EL (cell line): ENCODE results near the gene HOXD13.

Experiments
- DNase-seq: peaks from one replicate; pipeline ENCODE4 v3.0.0-alpha.2; 2016

The HOXD13 gene

DNA sequence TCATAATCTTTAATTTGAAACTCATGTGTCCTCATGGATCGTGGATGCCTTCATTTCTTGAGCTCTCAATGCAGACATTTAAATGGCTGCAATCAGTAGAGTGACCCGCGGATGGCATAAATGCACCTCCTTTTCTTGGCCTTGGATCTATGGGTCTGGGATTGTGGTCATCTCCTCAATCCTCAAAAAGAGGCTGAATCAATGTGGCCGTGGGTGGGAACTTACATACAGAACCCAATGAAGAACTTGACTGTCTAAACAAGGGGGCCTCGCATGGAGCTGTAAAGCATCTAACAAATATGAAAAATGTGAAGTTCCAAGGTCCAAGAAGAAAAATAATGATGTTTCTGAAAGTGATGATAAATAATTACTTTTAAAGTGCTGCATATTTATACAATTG is 2.9 kb downstream of the HOXD13 start:
- DNase-seq: no peak

DNA sequence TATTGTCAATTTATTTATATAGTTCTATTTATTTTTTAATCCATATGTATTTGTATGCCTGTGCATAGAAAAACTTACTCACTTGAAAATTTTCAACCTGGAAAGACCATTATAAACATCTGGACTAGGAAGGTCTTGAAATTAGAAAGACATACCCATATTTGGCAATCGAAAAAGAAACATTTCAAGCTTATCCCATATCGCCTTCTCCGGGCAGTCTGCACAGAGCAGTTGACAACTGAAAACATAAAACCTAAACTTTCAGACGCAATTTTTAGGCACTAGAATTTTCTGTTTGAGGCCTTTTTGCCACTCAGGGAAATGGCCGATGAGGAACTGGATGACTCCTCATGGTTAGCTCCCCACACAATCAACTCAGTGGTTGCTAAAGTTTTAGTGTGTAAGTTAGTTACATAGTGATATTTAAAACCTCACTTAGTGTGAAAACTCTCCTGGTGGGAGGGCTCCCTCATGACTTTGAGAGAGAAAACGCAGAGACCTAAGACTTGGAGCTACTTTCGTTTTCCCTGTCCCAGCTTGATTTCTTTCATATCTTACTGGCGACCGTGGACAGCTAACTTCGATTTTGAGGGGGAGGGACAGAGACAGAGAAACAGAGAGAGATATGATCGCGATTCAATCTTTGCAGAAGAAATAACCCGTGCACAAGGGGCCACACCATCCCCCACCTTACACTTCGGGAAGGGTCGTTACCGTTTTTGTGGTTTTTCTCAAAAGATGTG is 3.9 kb downstream of the HOXD13 start:
- DNase-seq: no peak

DNA sequence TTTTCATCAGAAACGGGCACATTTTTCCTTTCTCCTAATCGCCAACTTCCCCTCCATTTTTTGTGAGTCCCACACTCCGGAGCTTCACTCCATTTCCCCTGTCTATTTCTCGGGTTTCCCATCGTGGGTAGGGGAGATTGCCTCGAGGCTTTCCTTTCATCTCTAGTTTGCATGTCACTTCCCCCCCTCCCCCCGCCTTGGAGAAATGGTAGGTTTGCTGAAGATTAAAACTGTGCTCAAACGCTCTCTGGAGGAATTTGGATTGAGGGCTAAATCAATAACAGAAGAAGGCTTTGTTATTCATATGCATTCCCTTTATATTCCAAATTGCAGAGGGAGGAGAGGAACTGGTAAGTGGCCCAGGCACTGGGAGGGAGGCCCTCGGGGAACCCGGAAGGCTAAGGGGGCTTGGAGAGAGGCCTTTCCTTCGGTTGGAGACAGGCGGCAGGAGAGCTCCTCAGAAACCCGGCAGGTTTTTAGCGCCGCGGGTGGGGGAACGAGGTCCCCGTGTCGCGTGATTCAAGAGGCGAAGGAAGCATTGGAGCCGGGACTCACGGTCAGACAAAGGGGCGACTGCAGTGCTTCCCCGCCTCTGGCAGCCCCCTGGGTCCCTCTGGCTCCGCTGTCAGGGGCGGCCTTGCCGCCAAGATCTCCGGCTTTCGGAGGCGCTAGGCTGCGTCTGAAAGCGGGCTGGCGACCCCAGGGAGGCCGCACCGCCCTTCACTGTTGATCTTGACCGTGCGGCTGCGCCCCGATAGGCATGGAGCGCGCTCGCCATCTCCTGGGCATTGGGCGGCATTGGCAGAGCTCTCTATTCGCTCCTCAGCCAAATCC is 4.7 kb downstream of the HOXD13 start:
- peak; percentile 86 for DNase-seq

DNA sequence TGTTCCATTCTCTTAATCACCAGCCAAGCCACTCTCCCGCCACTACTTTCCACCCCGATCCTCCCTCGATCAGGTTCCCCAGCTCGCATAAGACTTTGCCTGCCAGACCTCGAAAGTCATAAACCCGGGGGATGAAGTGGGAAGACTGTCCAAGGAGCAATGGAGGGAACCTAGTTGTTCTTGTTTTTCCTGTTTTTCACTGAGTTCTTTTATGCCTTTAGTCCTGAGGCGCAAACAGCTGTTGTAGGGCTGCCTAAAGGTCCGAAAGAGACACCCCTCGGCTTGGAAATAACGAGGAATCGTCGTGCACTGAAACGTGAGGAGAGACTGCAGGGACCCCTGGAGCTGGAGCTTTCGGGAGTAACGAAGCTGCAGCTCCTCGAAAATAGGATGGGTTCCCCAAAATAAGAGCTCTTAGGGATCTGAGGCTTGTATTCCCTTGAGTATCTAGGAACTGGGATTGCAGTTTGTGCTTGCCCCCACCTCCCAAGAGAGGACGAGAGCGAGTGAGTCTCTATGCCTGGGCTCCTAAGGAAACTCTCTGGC is 5.4 kb downstream of the HOXD13 start:
- DNase-seq: no peak

DNA sequence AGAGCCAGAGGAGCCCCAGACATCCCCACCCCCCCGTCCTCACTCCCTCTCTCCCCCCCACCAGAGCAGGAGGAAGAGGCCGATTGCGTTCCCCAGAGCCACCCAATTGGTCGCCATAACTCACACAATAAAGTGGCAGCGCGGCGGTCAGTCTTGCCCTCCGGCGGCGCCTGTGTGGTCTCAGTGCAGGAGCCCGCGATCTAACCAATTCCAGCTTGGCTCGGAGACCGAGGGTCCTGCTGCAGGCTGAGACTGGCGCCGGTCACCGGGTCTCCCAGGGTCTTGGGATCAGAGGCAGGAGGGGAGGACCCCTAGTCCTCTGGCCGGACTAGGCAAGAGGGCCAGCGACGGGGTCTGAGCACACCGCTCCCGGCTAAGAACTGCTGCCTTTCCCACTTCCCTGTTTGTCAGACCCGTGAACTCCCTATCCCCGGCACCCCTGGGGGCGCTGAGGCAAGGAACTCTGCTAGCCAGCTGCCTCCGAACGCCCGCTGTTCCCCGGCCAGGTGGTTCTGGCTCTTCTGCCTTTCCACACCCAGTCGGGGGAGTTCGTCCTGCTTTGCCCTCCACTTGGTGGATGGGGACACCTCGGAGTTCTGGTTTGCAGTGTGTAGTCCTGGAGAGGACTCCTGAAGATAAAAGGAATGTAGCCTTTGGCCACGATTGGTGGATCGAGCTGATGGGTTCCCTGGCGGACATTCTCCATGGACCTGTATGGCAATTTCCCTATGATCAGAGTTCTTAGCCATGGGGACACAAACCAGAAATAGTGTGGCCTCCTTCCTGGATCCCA is 6.0 kb downstream of the HOXD13 start:
- peak; percentile 34 for DNase-seq

DNA sequence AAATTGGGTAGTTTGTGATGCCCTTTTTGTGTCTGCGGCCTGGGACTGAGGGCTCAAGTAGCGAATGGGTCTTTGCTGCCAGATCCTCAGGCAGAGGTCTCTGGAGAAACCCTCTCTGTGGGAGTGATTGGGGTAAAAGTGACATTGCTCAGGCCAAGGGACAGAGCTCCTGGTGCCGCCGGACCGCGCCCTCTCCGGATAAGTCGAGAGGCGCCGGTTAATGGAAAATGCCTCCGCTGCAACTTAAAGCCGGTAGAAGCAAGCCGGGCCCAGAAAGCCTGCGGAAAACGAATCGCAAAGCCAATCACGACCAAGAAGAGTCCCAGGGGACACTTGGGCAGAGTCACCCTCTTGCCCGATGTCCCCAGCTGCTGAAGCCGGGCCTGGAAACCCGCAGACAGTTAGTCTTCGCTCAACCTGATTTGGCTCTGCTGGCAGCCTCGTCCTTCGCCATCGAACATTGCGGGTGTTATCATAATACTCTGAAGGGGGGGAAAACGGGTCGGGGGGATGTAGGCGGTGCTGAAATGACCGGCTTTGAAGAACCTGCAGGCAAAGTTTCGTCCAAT is 6.7 kb downstream of the HOXD13 start:
- DNase-seq: no peak

DNA sequence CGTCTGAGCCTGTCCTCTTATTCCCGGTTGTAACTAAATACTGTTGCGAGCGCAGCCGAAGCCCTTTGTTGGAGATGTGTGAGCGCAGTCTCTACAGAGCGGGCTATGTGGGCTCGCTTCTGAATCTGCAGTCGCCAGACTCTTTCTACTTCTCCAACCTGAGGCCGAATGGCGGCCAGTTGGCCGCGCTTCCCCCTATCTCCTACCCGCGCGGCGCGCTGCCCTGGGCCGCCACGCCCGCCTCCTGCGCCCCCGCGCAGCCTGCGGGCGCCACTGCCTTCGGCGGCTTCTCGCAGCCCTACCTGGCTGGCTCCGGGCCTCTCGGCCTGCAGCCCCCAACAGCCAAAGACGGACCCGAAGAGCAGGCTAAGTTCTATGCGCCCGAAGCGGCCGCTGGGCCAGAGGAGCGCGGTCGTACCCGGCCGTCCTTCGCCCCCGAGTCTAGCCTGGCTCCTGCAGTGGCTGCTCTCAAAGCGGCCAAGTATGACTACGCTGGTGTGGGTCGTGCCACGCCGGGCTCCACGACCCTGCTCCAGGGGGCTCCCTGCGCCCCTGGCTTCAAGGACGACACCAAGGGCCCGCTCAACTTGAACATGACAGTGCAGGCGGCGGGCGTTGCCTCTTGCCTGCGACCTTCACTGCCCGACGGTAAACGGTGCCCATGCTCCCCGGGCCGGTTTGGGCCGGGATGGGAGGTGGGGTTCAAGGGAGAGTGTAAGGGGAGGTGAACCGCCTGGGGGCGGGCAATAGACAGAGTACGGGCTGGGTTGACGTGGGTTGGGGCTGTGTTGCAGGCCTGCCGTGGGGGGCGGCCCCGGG is 7.4 kb downstream of the HOXD13 start, which contains the start of gene HOXD12:
HOXD12 (plus strand) TSS at position 68 of the 819 bp plus-strand sequence; CDS start at position 75, 7 bp downstream.
- no peak for DNase-seq

DNA sequence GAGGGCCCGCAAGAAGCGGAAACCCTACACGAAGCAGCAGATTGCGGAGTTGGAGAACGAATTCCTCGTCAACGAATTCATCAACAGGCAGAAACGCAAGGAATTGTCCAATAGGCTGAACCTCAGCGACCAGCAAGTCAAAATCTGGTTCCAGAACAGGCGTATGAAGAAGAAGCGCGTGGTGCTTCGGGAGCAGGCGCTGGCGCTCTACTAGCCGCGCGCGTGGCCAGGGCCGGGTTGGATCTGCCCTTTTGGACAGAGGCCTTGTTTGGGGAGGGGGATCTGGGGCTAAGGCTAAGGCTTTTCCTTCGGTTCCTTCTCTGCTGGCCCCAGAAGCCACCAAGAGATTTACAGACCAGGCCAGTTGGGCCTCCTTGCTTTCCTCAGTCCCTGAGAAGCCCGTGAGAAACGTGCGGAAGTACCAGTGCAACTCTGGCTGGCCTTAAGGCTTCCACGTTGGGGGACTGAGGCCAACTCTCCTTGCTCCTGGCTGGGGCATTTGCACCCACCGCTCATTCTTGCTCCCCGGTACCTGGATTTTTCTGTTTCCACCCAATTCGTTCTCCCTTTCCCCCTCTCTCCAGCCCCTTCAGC is 8.1 kb downstream of the HOXD13 start:
- DNase-seq: no peak

DNA sequence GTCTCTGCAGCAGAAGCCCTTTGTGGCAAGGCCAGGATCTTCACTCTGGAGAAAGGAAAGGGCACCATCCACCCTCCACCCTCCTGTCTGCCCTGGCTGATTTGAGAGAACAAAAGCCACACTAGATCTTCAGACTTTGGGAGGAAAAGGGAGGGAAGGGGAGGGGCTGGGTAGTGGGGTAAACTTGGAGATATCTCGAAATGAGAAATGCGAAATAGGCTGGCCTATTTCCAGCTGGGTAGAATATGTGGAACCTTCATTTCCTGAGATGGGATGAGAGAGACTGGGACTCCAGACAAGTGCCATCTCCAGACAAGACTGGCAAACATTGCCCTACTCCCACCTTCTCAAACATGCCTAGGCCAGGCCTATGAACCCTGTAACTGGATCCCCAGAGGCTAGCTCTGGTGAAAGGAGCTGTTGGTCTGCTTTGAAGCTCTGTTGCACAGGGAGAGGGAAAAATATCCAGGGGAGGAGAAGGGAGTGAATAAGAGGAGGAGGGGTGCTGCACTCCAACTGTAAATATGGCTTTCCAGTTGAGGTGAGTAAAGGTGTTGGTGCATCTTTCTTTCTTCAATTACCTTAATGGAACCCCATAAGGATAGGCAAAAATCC is 8.8 kb downstream of the HOXD13 start:
- DNase-seq: no peak

DNA sequence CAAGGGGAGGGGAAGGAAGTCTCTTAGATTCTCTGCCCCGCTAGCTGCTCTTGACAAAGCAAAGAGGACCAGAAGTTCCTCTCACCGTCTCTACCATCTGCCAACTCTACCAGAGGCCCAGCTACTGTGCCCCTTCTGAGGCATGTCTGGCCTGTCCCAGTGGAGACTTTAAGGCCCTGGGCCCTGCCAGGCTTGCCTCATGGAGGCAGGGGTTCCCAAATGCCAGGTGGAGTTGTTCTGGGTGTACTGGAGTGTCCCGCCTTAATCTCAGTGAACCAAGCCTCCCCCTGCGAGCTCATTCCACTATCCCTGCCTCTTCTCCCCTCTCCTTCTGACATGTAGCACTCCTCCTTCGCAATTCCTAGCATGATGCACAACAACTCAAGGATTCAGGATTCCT is 9.3 kb downstream of the HOXD13 start:
- no peak for DNase-seq

DNA sequence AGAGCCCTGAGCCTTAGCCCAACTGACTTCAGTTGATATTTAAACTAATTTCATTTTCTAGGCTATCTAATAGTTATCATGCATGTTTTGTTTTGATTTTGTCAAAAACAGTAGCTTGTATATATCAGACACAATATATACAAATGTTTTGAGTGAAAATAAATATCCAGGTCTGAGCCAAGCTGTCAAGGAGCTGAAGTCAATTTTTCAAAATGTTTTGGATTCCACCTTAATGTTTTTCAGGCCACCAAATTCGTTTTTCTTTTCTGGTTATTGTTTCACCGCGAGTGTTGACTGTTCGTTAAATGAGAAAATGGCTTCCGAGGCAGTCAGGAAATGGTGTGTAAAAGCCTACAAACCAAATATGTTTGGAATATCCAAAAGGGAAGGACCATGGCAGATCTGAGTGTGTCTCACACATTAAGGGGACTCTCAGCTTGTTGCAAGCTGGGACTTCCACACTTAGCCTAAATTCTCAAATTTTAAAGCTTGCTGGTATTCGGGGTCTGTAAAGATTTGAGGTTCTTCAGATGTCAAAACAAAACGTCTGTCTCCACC is 9.9 kb downstream of the HOXD13 start:
- DNase-seq: no peak

DNA sequence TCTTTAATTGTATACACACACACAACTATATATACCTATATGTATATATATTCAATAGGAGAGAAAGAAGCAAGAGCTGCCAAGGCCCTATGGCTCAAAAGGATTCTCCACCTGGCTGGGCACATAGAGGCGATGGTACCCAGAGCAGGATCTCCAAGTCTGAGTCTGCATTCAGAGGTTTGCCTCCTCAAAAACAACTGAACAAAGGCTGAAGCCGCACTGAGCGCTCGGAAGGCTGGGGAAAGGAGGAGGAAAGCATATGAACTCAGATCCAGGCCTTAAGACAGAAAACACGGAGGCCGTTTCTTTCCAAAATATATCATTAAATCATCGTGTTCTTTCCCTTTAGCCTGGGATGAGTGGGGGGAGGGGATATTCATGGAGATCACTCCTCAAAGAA is 10.7 kb downstream of the HOXD13 start:
- no peak for DNase-seq

DNA sequence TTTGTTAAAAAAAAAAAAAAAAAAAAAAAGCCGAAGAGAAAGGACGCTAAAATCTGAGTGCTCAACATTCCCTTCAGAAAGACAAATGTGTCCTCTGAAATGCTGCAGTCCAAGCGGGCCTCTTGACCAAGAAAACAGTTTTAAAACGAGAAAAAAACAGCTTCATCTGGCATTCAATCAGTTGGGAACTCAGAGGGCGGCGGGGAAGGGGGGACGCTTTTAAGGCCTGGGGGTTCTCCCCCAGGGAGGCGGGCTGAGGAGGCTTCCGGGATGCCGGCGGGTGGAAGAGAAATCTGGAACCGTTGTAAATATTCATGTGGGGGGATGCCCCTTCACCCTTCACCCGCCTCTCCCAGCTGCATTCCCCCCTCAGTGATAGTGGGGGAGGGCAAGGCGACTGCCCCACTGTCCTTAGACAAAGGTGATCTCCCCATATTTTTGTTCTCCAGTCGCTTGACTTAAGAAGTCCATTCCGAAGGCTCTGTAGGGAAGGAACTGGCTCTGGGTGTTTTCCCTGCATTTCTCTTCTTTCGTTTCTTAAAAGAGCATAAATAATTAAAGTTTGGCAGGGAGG is 11.3 kb downstream of the HOXD13 start:
- no peak for DNase-seq

DNA sequence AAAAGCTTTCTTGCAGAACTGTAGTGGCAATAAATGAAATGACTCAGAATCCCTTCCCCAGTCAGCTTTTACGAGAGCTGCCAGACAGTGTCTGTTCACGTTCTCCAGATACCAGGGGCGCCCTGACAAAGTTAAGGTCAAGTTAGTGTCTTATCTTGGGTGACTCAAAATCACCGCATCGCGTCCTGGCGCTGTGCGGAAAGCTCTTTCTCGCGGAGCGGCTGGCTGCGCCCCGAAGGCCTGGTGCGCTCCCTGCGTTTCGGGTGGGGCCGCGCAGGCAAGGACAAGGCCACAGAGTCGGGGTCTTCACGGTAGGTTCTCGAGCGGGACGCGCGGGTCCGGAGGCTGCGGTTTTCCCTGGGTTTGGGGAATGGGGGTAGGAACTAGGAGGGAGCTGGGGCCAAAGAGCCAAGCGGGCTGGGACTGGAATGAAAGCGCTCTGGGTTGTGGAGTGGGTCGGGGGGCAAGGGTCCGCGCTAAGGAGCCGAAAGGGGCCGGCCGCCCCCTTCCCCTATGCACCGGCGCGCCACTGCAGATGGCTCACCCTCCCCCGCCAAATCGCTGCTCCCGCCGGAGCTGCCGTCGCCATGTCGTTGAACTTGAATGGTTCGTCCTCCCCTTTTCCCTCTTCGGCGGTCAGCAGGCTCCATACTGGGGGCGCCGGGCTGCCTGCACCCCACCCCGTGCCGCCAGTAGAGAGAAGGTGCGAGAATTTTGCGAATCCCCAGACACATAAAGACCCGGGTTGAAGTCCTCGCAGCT is 12.0 kb downstream of the HOXD13 start:
- peak; percentile 85 for DNase-seq

DNA sequence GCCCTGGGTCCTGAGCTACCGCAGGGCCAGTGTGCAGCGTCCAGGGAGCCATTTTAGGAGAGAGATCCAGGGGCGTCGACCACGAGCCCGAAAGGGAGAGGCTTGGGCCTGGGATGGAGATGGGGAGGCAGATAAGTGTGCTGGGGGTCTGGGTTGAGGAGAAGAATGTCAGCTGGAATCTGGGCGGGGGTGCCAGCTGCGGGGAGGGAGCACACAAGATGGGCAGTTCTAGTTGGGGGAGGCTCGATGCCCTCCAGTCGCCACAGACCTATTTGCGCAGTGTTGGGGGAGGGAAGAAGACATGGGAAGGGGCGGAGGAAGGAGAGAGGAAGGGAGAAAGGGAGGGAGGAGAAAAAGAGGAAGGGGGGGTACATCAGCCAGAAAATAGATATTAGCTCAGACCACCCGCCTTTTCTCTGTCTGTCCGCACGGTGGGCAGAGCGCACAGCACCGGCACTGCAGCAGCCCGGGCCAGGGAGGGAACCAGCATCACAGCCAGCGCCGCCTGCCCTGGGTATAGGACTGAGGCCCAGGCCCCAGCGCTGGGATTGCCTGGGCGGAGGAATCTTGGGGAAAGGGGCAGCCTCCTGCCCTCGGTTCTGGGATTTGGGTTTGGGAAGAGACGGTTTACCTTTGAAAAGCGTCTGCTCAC is 12.7 kb downstream of the HOXD13 start:
- no peak for DNase-seq

DNA sequence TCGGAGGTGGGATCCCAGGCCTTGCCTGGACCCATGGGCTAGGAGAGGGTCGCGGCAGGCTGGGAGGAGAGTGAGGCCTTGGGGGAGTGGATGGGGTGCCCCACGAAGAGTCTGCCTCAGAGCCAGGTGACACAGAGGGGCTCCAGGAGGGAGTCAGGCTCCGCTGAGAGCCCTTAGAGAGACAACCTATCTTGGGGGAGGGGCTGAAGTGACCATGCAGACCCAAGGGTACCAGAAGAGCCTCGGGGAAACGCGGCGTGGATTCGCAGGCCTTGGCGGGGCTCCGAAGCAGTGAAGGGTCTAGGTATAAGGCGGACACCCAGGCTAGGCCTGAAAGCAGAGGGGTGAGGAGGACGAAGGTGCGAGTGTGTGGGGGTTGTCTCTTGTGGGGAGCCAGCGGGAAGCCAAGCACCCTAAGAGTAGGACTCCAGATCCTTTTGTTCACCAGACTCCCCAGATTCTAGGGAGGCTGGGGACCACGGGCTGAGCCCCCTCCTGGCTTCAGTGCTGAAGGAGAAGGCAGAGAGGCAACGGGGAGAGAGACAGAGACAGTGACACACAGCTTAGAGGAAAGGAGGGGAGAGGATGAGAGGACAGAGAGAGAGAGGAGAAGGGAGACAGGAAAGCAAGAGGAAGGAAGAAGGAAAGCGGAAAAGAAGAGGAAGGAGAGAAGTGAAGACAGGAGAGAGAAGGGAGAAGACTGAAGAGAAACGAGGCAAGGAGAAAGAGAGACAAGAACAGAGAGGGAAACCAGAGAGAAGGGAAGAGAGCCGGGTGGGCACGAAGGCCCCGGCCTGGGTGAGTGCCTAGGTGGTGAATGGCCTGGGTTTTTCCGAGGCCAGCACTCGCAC is 13.4 kb downstream of the HOXD13 start:
- peak; percentile 23 for DNase-seq

DNA sequence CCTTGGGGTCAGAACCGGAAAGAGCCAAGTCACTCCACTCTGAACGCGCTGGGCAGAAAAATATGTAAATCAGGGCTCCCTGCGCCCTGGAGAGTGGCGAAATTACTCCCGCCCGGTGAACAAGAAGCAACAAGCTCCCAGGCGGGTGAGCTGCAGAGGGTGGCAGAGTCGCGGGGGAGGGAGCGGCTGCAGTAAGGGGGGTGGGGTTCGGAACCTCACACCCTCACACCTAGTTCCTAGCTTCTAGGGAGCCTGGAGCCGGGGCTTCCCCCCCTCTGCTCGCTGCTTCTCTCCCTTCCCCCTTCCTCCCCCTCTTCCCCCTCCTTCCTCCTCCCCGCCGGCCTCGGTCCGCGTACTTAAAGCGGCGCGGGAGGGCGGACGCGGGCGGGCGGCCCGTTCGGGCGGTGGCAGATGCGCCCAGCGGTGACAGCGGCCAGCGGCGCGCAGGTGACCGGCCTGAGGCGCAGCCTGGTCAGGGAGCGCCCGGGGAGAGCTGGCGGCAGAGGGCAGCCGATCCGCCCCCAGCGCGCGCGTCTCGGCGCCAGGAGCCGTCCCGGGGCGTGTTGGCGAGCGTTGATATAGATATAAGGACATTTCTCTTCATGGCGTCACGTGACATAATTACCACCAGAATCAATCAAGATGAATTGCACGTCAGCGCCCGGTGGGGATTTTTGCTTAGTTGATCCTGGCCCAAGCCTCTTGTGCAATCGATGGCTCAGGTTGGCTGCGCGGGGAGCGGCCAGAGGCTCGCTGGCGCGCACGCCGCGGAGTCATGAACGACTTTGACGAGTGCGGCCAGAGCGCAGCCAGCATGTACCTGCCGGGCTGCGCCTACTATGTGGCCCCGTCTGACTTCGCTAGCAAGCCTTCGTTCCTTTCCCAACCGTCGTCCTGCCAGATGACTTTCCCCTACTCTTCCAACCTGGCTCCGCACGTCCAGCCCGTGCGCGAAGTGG is 14.3 kb downstream of the HOXD13 start, which contains the start of gene HOXD11:
HOXD11 (plus strand) TSS at position 700 of the 959 bp plus-strand sequence; CDS start at position 776, 76 bp downstream.
- DNase-seq: peak; percentile 53
